ENCODE data around the gene CCDC9B. TPM values are rescaled to one million over a fixed set of nuclear protein-coding genes. Genes with fewer than 3 reads are reported as not detected.
A peak's percentile ranks its signal among the peaks of the same experiment; 100 is the strongest.

Gene CCDC9B
- total RNA-seq, 2 donors from 2014 or later, result 17.1 to 26.4 TPM

GRCh38 chr15:40307421-40308211, 33.1 kb downstream of the CCDC9B start, which contains the start of gene PLCB2:
Gene PLCB2, minus strand, starts transcription at chr15:40307935. Its CDS starts 263 bp downstream, at chr15:40307672.
- Histone ChIP-seq H3K27ac (peak within 1 kb of the TSS in 1 of 4 donors; percentile 62), H3K9me3 (no peaks in the 10 kb centered on the region), H3K4me1 (peaks cover 4% of the 10 kb centered on the region), H3K36me3 (replicated peaks in 1 of 2; ENCODE audit: insufficient read depth in 1 of 2, low read depth in 2 of 2) (no peaks in the 10 kb centered on the region), H3K27me3 (no peaks in the 10 kb centered on the region), H3K4me3 (no peak within 1 kb of the TSS)
- intact Hi-C loops (cut with DNase I), result no loop called here
- DNase-seq (peak in 1 of 4 donors; percentile 50), ATAC-seq (no peak)
- TF ChIP-seq POLR2A (IDR thresholded peaks at IDR 0.05) (peak in 1 of 3 donors; percentile 43), CTCF (IDR thresholded peaks at IDR 0.05) (no peak)
- WGBS, 2 donors, result 70 to 78% methylated on average over 7 to 15 of the region's 15 CpGs

- TF ChIP-seq POLR2A (IDR thresholded peaks at IDR 0.05) (no peak), CTCF (IDR thresholded peaks at IDR 0.05) (no peak)
- no peaks in the 10 kb centered on the region for H3K9me3 ChIP-seq
- H3K27ac ChIP-seq, result no peak overlapping the region
- H3K36me3 ChIP-seq (replicated peaks in 1 of 2; ENCODE audit: insufficient read depth in 1 of 2, low read depth in 2 of 2), result no peaks in the 10 kb centered on the region
- WGBS, 2 donors, result 72 to 92% methylated on average over 6 to 7 of the region's 7 CpGs
- ATAC-seq (no peak), DNase-seq (no peak)
- H3K4me3 ChIP-seq, result no peak overlapping the region
- no peaks in the 10 kb centered on the region for H3K4me1 ChIP-seq
- H3K27me3 ChIP-seq, result no peaks in the 10 kb centered on the region
- intact Hi-C loops (cut with DNase I), result no loop called here
Observed at GRCh38 chr15:40306908-40307307, 33.8 kb downstream of the CCDC9B start.

- WGBS, 2 donors, result 59 to 92% methylated on average over 4 to 5 of the region's 5 CpGs
- Histone ChIP-seq H3K4me1 (no peaks in the 10 kb centered on the region), H3K9me3 (no peaks in the 10 kb centered on the region), H3K27me3 (no peaks in the 10 kb centered on the region), H3K36me3 (replicated peaks in 1 of 2; ENCODE audit: insufficient read depth in 1 of 2, low read depth in 2 of 2) (no peaks in the 10 kb centered on the region), H3K4me3 (no peak overlapping the region), H3K27ac (no peak overlapping the region)
- TF ChIP-seq POLR2A (IDR thresholded peaks at IDR 0.05), result no peak
- no peak for TF ChIP-seq CTCF (IDR thresholded peaks at IDR 0.05)
- intact Hi-C loops (cut with DNase I), result no loop called here
- DNase-seq (peak in 1 of 4 donors; percentile 35), ATAC-seq (no peak)
Observed at GRCh38 chr15:40306371-40306770, 34.4 kb downstream of the CCDC9B start.

- no peak for TF ChIP-seq POLR2A (IDR thresholded peaks at IDR 0.05)
- TF ChIP-seq CTCF (IDR thresholded peaks at IDR 0.05), result no peak
- Histone ChIP-seq H3K27me3 (no peaks in the 10 kb centered on the region), H3K4me3 (no peak overlapping the region), H3K27ac (no peak overlapping the region), H3K36me3 (replicated peaks in 1 of 2; ENCODE audit: insufficient read depth in 1 of 2, low read depth in 2 of 2) (no peaks in the 10 kb centered on the region), H3K4me1 (no peaks in the 10 kb centered on the region), H3K9me3 (no peaks in the 10 kb centered on the region)
- DNase-seq (no peak), ATAC-seq (no peak)
- WGBS, 2 donors, result 89 to 91% methylated on average over 4 of the region's 4 CpGs
- intact Hi-C loops (cut with DNase I), result no loop called here
Observed at GRCh38 chr15:40305281-40305680, 35.5 kb downstream of the CCDC9B start.

GRCh38 chr15:40303576-40303975, 37.2 kb downstream of the CCDC9B start:
- Histone ChIP-seq H3K36me3 (replicated peaks in 1 of 2; ENCODE audit: insufficient read depth in 1 of 2, low read depth in 2 of 2) (no peaks in the 10 kb centered on the region), H3K27ac (no peak overlapping the region), H3K4me3 (no peak overlapping the region), H3K27me3 (no peaks in the 10 kb centered on the region), H3K9me3 (no peaks in the 10 kb centered on the region), H3K4me1 (no peaks in the 10 kb centered on the region)
- TF ChIP-seq CTCF (IDR thresholded peaks at IDR 0.05) (no peak), POLR2A (IDR thresholded peaks at IDR 0.05) (no peak)
- DNase-seq (no peak), ATAC-seq (no peak)
- intact Hi-C loops (cut with DNase I), result no loop called here
- 75 to 80% methylated on average over 1 to 2 of the region's 2 CpGs for WGBS, 2 donors

All from body of pancreas (tissue), 4 donors.